ENCODE data around the gene NAPA.

DNA sequence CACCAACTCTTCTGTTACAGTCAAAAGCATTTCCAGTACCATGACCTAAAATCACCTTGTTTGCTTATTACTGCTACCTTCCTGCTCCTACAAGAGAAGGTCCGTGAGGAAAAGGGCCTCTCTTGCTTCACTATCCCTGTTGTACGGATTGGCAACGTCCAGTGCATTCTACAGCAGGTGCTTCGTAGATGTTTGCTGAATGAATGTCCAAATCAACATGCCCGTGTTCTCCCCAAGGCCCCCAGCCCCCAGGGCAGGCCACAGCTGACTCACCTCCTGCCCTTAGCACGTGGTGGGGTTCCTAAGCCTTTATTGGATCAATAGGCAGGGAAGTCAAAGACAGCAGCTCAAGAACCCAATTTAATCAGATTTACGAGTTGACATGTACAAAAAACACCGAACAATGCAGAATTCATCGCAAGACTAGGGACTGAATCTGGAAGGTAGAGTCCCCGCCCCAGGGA lies 5.5 kb upstream of the NAPA start:
- TF ChIP-seq, protein P1, sequence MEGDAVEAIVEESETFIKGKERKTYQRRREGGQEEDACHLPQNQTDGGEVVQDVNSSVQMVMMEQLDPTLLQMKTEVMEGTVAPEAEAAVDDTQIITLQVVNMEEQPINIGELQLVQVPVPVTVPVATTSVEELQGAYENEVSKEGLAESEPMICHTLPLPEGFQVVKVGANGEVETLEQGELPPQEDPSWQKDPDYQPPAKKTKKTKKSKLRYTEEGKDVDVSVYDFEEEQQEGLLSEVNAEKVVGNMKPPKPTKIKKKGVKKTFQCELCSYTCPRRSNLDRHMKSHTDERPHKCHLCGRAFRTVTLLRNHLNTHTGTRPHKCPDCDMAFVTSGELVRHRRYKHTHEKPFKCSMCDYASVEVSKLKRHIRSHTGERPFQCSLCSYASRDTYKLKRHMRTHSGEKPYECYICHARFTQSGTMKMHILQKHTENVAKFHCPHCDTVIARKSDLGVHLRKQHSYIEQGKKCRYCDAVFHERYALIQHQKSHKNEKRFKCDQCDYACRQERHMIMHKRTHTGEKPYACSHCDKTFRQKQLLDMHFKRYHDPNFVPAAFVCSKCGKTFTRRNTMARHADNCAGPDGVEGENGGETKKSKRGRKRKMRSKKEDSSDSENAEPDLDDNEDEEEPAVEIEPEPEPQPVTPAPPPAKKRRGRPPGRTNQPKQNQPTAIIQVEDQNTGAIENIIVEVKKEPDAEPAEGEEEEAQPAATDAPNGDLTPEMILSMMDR (IDR thresholded peaks at IDR 0.05; ENCODE audit: poor library complexity, severe bottlenecking), result no peak
- no peak for TF ChIP-seq TAF1 (IDR thresholded peaks at IDR 0.05; ENCODE audit: low read depth)
- no peak for TF ChIP-seq POLR2AphosphoS5 (IDR thresholded peaks at IDR 0.05)
- TF ChIP-seq, protein P2, sequence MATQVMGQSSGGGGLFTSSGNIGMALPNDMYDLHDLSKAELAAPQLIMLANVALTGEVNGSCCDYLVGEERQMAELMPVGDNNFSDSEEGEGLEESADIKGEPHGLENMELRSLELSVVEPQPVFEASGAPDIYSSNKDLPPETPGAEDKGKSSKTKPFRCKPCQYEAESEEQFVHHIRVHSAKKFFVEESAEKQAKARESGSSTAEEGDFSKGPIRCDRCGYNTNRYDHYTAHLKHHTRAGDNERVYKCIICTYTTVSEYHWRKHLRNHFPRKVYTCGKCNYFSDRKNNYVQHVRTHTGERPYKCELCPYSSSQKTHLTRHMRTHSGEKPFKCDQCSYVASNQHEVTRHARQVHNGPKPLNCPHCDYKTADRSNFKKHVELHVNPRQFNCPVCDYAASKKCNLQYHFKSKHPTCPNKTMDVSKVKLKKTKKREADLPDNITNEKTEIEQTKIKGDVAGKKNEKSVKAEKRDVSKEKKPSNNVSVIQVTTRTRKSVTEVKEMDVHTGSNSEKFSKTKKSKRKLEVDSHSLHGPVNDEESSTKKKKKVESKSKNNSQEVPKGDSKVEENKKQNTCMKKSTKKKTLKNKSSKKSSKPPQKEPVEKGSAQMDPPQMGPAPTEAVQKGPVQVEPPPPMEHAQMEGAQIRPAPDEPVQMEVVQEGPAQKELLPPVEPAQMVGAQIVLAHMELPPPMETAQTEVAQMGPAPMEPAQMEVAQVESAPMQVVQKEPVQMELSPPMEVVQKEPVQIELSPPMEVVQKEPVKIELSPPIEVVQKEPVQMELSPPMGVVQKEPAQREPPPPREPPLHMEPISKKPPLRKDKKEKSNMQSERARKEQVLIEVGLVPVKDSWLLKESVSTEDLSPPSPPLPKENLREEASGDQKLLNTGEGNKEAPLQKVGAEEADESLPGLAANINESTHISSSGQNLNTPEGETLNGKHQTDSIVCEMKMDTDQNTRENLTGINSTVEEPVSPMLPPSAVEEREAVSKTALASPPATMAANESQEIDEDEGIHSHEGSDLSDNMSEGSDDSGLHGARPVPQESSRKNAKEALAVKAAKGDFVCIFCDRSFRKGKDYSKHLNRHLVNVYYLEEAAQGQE (IDR thresholded peaks at IDR 0.05; ENCODE audit: borderline replicate concordance), result no peak
